ENCODE measurements around the gene MYO16. TPM values are rescaled to one million over a fixed set of nuclear protein-coding genes. Genes with fewer than 3 reads are reported as not detected.

MYO16 gene
- total RNA-seq, 1 experiment from 2014 or later: 0.10 TPM

GRCh38 chr13:109251956-109252355, 622.5 kb downstream of the MYO16 start:
- DNase-seq (ENCODE audit: extremely low read depth, low read depth): no peak

GRCh38 chr13:109253316-109253715, 623.9 kb downstream of the MYO16 start:
- no peak for DNase-seq (ENCODE audit: extremely low read depth, low read depth)

- no peak for DNase-seq (ENCODE audit: extremely low read depth, low read depth)
These were observed 624.9 kb downstream of the MYO16 start for GRCh38 chr13:109254274-109254673.

- no peak for DNase-seq (ENCODE audit: extremely low read depth, low read depth)
These were observed 625.9 kb downstream of the MYO16 start for GRCh38 chr13:109255141-109255856.

GRCh38 chr13:109256866-109257760, 627.7 kb downstream of the MYO16 start:
- peak; percentile 79 for DNase-seq (ENCODE audit: extremely low read depth, low read depth)

Measured in NCI-H460 (cell line).